H1 (cell line): ENCODE results near the gene AASDHPPT. TPM values are rescaled to one million over a fixed set of nuclear protein-coding genes. Genes with fewer than 3 reads are reported as not detected.

ENCODE experiments used
- RBBP5 ChIP-seq: IDR thresholded peaks from 2 replicates; pipeline ENCODE4 v1.7.1; 2012; ENCODE audit warnings: low read depth, mild to moderate bottlenecking, inconsistent platforms, low read length, moderate library complexity, borderline replicate concordance
- RFX5 ChIP-seq: IDR thresholded peaks from 2 replicates; pipeline ENCODE4 v1.6.1; 2011; ENCODE audit warnings: low read depth, low read length, improper control_type of control experiment, borderline replicate concordance
- SP4 ChIP-seq: IDR thresholded peaks from 2 replicates; pipeline ENCODE4 v1.6.1; 2012; ENCODE audit warnings: low read length, inconsistent platforms
- TBP ChIP-seq: IDR thresholded peaks from 2 replicates; pipeline ENCODE4 v1.6.1; 2011; ENCODE audit warnings: low read depth, low read length, improper control_type of control experiment
- polyA plus RNA-seq, 7 experiments: library from polyadenylated mRNA; depleted of rRNA in 3 of 7; stranded (reverse) in 5 of 7; unstranded in 2 of 7; fragments of >200 nt in 5 of 7; fragments of 200-250 nt in 2 of 7; gene quantifications; 1 replicate in 5 of 7; 2 replicates in 1 of 7; 4 replicates in 1 of 7; pipeline versions ENCODE4 v1.2.1 to v1.2.3, GENCODE V29; 2011 to 2013; ENCODE audit warnings: missing spikeins in 2 of 7, mixed read lengths in 2 of 7
- total RNA-seq: library from RNA; stranded (reverse); fragmentation: NEBNext Ultra II Directional; extraction: Animal tissue kit (Norgen Biotek cat#: 25700); gene quantifications from 2 replicates; pipeline ENCODE4 v1.2.1, GENCODE V29; 2021

The AASDHPPT gene
- total and polyA plus RNA-seq, 2 of the 8 experiments (the other 6 are each of a cell fraction or from before 2014, with no cell fraction given), result 15.7 to 42.2 TPM

GRCh38 chr11:106031202-106031810 lies 46.2 kb upstream of the AASDHPPT start (continued):
- TF ChIP-seq RBBP5 (no peak), TBP (no peak), SP4 (no peak), RFX5 (no peak)
